HG02642 (cell line): ENCODE data around the gene NHLRC3.
"Not testable (repeated sequence)": the region's sequence is repeated elsewhere in the genome, so short reads cannot be mapped to it uniquely, and the experiment has no call there.

Source experiments
- ATAC-seq: cut with Tn5 transposase; IDR thresholded peaks from one replicate; pipeline ENCODE4 v1.9.1; 2021; ENCODE audit warnings: mild to moderate bottlenecking; ENCODE audit not compliant: unreplicated experiment, poor library complexity

NHLRC3 gene

DNA sequence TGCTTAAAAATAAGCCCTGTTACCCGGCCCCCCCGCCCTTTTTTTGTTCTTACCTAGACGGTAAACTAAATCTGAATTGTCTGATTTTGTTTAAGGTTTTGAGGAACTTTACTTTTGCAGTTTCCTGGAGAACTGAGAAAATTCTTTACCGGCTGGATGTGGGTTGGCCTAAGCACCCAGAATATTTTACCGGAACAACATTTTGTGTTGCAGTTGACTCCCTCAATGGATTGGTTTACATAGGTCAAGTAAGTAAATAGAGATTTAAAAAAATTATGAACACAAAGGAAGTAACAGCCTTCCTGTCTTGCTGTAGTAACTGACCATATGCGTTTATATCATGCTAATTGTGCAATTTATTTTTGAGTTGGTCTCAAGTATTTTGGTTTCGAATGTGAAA, 785 bp downstream of the NHLRC3 start:
- ATAC-seq, result no peak

DNA sequence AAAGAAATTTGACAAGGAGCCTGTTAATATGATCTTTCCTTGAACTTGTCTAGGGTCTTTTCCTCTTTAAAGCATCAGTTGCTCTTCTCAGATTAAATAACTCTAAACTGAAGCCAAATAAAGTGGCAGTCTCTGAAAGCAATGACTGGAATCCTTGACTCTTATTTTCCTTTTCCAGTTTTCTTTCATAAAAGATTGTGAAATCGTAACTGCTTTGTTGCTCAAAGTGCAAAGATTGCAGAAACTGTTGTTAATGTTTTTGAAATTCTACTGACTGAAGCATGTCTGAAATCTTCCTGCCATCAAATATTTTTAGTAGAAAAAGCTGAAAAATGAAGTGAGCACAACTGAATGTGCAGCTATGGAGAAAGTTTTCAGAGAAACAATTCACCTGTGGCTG, 1.9 kb downstream of the NHLRC3 start:
- no peak for ATAC-seq

- ATAC-seq, result peak; percentile 79
These were observed 6.3 kb downstream of the NHLRC3 start for GRCh38 chr13:39044536-39044935.

- ATAC-seq, result no peak
These were observed 9.3 kb downstream of the NHLRC3 start for GRCh38 chr13:39047560-39047959.

DNA sequence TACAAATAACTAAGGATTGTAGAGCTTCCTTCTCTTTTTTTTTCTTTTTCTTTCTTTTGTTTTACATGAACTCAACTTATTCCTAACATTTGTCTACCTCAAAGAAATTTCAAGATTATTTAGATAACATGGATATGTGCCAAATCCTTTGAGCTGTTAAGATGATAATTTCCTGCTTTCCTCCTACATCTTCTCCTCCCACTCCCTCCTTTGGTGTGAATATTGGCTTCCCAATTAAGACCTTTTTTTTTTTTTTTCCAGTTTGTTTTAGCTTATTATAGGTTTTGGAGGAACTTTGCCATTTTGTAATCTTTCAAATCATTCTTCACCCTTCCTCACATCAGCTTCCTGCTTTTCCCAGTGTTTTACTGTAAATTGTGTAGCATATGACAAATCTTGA, 10.6 kb downstream of the NHLRC3 start:
- ATAC-seq, result no peak

DNA sequence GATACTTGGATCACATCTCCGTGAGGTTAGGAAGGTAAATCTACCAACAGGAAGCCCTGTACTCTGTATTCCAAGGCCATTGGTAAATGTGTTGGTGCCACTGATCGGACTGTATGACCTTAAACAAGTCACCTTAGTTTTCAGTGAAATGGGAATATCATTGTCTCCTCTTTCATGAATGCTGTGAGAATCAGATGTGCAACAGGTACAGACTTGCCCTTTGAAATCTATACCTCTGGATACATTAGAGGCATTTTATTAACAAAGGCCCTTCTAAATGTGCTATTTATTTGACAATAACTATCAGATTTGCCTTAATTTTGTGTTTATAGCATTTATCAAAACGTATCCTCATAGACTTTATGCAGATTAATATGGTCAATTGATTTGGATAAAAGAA, 11.0 kb downstream of the NHLRC3 start:
- no peak for ATAC-seq

- ATAC-seq, result no peak
These were observed 12.9 kb downstream of the NHLRC3 start for GRCh38 chr13:39051157-39051556.

GRCh38 chr13:39052944-39053343, 14.7 kb downstream of the NHLRC3 start:
- no peak for ATAC-seq

GRCh38 chr13:39054112-39054511, 15.9 kb downstream of the NHLRC3 start:
- ATAC-seq, result no peak

DNA sequence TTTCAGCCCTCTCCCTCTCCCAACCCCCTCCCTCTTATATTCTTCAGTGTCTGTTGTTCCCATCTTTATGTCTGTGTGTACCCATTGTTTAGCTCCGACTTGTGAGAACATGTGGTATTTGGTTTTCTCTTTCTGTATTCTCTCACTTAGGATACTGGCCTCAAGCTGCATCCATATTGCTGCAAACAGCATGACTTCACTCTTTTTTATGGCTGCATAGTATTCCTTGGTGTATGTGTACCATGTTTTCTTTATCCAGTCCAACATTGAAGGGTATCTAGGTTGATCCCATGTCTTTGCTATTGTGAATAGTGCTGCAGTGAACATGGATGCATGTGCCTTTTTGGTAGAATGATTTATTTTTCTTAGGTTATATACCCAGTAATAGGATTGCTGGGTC, 17.8 kb downstream of the NHLRC3 start:
- ATAC-seq, result no peak

DNA sequence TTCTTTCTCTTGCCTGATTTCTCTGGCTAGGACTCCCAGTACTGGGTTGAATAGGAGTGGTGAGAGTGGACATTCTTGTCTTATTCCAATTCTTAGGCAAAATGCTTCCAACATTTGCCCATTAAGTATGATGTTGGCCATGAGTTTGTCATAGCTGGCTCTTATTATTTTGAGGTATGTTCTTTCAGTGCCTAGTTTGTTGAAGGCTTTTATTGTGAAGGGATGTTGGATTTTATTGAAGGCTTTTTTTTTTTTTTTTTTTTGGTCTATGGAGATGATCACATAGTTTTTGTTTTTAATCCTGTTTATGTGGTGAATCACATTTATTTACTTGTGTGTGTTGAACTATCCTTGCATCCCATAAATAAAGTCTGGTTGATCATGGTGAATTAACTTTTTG, 19.8 kb downstream of the NHLRC3 start:
- no peak for ATAC-seq

DNA sequence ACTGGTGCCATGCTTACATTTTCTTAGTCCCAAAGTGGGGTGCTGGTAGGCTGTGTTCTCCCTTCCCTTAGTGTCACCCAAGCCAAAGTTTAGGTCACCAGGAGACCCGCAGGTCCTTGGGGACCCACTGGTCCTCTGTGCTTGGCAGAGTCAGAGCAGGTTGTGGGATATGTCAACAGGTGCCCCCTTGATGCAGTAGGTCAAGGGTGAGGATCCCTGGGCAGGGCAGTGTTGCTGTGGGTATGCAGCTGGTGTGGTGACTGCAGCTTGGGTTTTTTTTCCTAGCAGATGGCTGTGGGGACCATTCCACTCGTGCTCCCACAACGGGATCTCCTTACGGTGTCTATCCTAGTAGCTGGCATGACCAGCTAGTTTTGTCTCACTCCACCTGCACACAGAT, 23.7 kb downstream of the NHLRC3 start:
- ATAC-seq, result no peak

DNA sequence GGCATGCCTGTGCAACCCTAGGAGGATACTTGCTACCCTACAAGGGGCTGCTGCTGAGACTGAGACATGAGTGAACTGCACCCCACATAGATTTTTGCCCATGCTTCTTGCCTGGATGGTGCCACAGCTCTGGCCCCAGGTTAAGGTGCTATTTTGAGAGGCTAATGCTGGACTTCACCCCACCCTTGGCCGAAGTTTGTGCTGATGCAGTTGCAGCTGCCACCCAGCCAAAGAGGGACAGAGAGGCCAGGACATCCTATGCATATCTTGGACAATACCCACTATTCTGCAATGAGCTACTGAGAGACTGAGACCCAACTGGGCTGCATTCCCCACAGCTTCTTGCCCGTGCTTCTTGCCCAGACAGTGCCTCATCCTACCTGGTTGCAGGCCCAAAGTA, 34.6 kb downstream of the NHLRC3 start:
- ATAC-seq, result no peak

GRCh38 chr13:39073983-39074382, 35.7 kb downstream of the NHLRC3 start:
- ATAC-seq, result no peak

GRCh38 chr13:39086251-39086945, 48.1 kb downstream of the NHLRC3 start:
- ATAC-seq, result not testable (repeated sequence)

DNA sequence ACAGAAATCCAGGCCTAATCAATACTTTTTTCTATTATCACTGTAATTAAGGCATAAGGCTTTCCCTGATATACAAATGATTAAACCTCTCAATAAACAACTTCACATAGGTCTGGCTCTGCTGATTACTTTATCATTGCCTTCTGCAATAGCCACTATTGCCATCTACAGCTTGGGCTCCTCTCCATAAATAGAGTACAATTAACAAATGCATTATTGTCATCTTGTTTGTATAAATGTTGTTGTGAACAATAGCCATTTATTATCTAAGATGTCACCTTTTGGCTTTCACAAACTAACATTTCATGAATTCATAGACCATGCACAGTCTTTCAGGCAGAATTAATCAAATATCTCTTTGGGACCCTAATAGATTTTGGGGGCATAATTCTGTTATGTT, 53.3 kb downstream of the NHLRC3 start:
- ATAC-seq, result no peak

- peak; percentile 75 for ATAC-seq
These were observed 57.2 kb downstream of the NHLRC3 start for GRCh38 chr13:39095500-39095899.

- no peak for ATAC-seq
These were observed 61.0 kb downstream of the NHLRC3 start for GRCh38 chr13:39099231-39099630.
